ENCODE results near the gene BRDT. TPM values are rescaled to one million over a fixed set of nuclear protein-coding genes. Genes with fewer than 3 reads are reported as not detected.

BRDT gene
- polyA plus RNA-seq, 1 donor (not counting 4 experiments of a cell fraction or from before 2014, with no cell fraction given): not detected

GRCh38 chr1:91901231-91901630 is 48.0 kb upstream of the BRDT start:
- Histone ChIP-seq H3K27ac (ENCODE audit: control insufficient read depth, insufficient read depth, low read length) (no peak overlapping the region), H3K27me3 (ENCODE audit: control insufficient read depth, extremely low read depth, insufficient read depth, low read length) (no peaks in the 10 kb centered on the region), H3K9ac (ENCODE audit: control insufficient read depth, extremely low read depth, insufficient read depth, low read length) (no peak overlapping the region), H3K9me1 (ENCODE audit: control insufficient read depth, extremely low read depth, insufficient read depth, low read length) (no peaks in the 10 kb centered on the region), H3K9me3 (ENCODE audit: control insufficient read depth, low read depth, low read length) (no peaks in the 10 kb centered on the region), H4K20me1 (ENCODE audit: control insufficient read depth, extremely low read depth, insufficient read depth, low read length) (no peaks in the 10 kb centered on the region), H3K4me3 (ENCODE audit: control insufficient read depth in 2 of 3, extremely low read depth in 1 of 3, insufficient read depth in 2 of 3, low read depth in 1 of 3, low read length in 3 of 3) (no peak overlapping the region), H2AFZ (ENCODE audit: control insufficient read depth, low read length) (no peak overlapping the region), H3K36me3 (ENCODE audit: control insufficient read depth in 2 of 2, extremely low read depth in 1 of 2, insufficient read depth in 2 of 2, low read length in 2 of 2) (no peaks in the 10 kb centered on the region), H3K4me2 (ENCODE audit: control insufficient read depth, extremely low read depth, insufficient read depth, low read depth, low read length) (no peak overlapping the region), H3K79me2 (ENCODE audit: control insufficient read depth, insufficient read depth, low read length) (no peaks in the 10 kb centered on the region), H3K4me1 (ENCODE audit: control insufficient read depth, extremely low read depth, insufficient read depth, low read length) (peaks cover 5% of the 10 kb centered on the region)
- dilution Hi-C loops (cut with MboI; ENCODE audit: extremely low pct_ligation_motif_present, low sequenced_read_pairs): no loop called here
- no peak for FAIRE-seq
- TF ChIP-seq EZH2 (IDR thresholded peaks at IDR 0.05; ENCODE audit: low read length): no peak
- no peak for TF ChIP-seq CTCF (optimal IDR thresholded peaks at IDR 0.05 in 1 of 3, IDR thresholded peaks at IDR 0.05 in 1 of 3, conservative IDR thresholded peaks at IDR 0.05 in 1 of 3; ENCODE audit: extremely low read depth in 1 of 3, insufficient read depth in 2 of 3, low read length in 3 of 3)
- no peak for DNase-seq (ENCODE audit: low read depth, low spot score)

- no peak for FAIRE-seq
- no peak overlapping the region for H2AFZ ChIP-seq (ENCODE audit: control insufficient read depth, low read length)
Observed at GRCh38 chr1:91912266-91912665, 36.9 kb upstream of the BRDT start.

More at GRCh38 chr1:91912266-91912665, 36.9 kb upstream of the BRDT start:
- no peaks in the 10 kb centered on the region for H3K9me3 ChIP-seq (ENCODE audit: control insufficient read depth, low read depth, low read length)
- no peaks in the 10 kb centered on the region for H3K79me2 ChIP-seq (ENCODE audit: control insufficient read depth, insufficient read depth, low read length)
- H4K20me1 ChIP-seq (ENCODE audit: control insufficient read depth, extremely low read depth, insufficient read depth, low read length): no peaks in the 10 kb centered on the region
- no peak for DNase-seq (ENCODE audit: low read depth, low spot score)
- H3K4me1 ChIP-seq (ENCODE audit: control insufficient read depth, extremely low read depth, insufficient read depth, low read length): no peaks in the 10 kb centered on the region
- no peak for TF ChIP-seq EZH2 (IDR thresholded peaks at IDR 0.05; ENCODE audit: low read length)
- no peak for TF ChIP-seq CTCF (optimal IDR thresholded peaks at IDR 0.05 in 1 of 3, IDR thresholded peaks at IDR 0.05 in 1 of 3, conservative IDR thresholded peaks at IDR 0.05 in 1 of 3; ENCODE audit: extremely low read depth in 1 of 3, insufficient read depth in 2 of 3, low read length in 3 of 3)
- no peaks in the 10 kb centered on the region for H3K36me3 ChIP-seq (ENCODE audit: control insufficient read depth in 2 of 2, extremely low read depth in 1 of 2, insufficient read depth in 2 of 2, low read length in 2 of 2)
- H3K27ac ChIP-seq (ENCODE audit: control insufficient read depth, insufficient read depth, low read length): no peak overlapping the region
- H3K27me3 ChIP-seq (ENCODE audit: control insufficient read depth, extremely low read depth, insufficient read depth, low read length): no peaks in the 10 kb centered on the region
- dilution Hi-C loops (cut with MboI; ENCODE audit: extremely low pct_ligation_motif_present, low sequenced_read_pairs): no loop called here
- no peak overlapping the region for H3K9ac ChIP-seq (ENCODE audit: control insufficient read depth, extremely low read depth, insufficient read depth, low read length)
- H3K4me3 ChIP-seq (ENCODE audit: control insufficient read depth in 2 of 3, extremely low read depth in 1 of 3, insufficient read depth in 2 of 3, low read depth in 1 of 3, low read length in 3 of 3): no peak overlapping the region
- H3K4me2 ChIP-seq (ENCODE audit: control insufficient read depth, extremely low read depth, insufficient read depth, low read depth, low read length): no peak overlapping the region
- H3K9me1 ChIP-seq (ENCODE audit: control insufficient read depth, extremely low read depth, insufficient read depth, low read length): no peaks in the 10 kb centered on the region

Measured in keratinocyte (primary cell).